Measurements from ENCODE around the gene ZBTB26. TPM values are rescaled to one million over a fixed set of nuclear protein-coding genes. Genes with fewer than 3 reads are reported as not detected.

Gene ZBTB26, protein sequence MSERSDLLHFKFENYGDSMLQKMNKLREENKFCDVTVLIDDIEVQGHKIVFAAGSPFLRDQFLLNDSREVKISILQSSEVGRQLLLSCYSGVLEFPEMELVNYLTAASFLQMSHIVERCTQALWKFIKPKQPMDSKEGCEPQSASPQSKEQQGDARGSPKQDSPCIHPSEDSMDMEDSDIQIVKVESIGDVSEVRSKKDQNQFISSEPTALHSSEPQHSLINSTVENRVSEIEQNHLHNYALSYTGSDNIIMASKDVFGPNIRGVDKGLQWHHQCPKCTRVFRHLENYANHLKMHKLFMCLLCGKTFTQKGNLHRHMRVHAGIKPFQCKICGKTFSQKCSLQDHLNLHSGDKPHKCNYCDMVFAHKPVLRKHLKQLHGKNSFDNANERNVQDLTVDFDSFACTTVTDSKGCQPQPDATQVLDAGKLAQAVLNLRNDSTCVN
- 23.8 and 26.5 TPM in 2 replicates for total RNA-seq (2013; cell fraction: nucleolus; rRNA removed)
- total RNA-seq (2014; rRNA removed), result 5.3 and 6.9 TPM in 2 replicates
- total RNA-seq (2014; rRNA removed; fragmentation: Illumina TruSeq; extraction: Trizol), result 3.5 and 4.1 TPM in 2 replicates
- total RNA-seq (2021), result 6.9 and 8.1 TPM in 2 replicates
- 3.2 TPM for polyA plus RNA-seq (2011; ENCODE audit: low read depth)
- polyA plus RNA-seq (2011; rRNA removed), result 19.5 and 26.3 TPM in 2 replicates
- polyA plus RNA-seq (2011; cell fraction: cytosol; rRNA removed), result 7.8 and 9.9 TPM in 2 replicates
- polyA plus RNA-seq (2011; cell fraction: nucleus; rRNA removed), result 20.8 and 28.9 TPM in 2 replicates
- polyA plus RNA-seq (2012), result 4.6 and 6.7 TPM in 2 replicates
- 10.0 and 10.9 TPM in 2 replicates for polyA plus RNA-seq (2014; fragmentation: Illumina TruSeq; extraction: Trizol)
- polyA plus RNA-seq (2014; fragmentation: Nextera tagmentation; extraction: Ambion mirVana), result 1 to 10 TPM; 1.8 to 2.4 TPM
- 4.9 and 7.0 TPM in 2 replicates for polyA plus RNA-seq (2014; rRNA removed)
- polyA plus RNA-seq (2016; fragmentation: Nextera tagmentation; extraction: Ambion mirVana), result 1 to 10 TPM; 2.8 to 3.6 TPM
- 7.1 and 11.6 TPM in 2 replicates for polyA minus RNA-seq (2011; rRNA and poly(A)+ RNA removed)
- 2.9 and 4.6 TPM in 2 replicates for polyA minus RNA-seq (2011; cell fraction: cytosol; rRNA and poly(A)+ RNA removed)
- polyA minus RNA-seq (2011; cell fraction: nucleus; rRNA and poly(A)+ RNA removed), result 4.5 and 5.2 TPM in 2 replicates
- Bru-seq, nascent RNA, result percentile 82 among the genes with signal in this experiment
- BruChase-seq, experiment 1, labeled RNA remaining after a 6-hour chase, result percentile 70 among the genes with signal in this experiment
- percentile 79 among the genes with signal in this experiment for BruChase-seq, experiment 2, labeled RNA remaining after a 2-hour chase
- long read RNA-seq, experiment 1, full-length matches to known transcripts, result 1 of 4 reads
- long read RNA-seq, experiment 1, partial matches to known transcripts, result 0 of 4 reads
- long read RNA-seq, experiment 1, other reads (novel, unspliced or antisense), result 3 of 4 reads
- long read RNA-seq, experiment 2, full-length matches to known transcripts, result 3 of 15 reads
- long read RNA-seq, experiment 2, partial matches to known transcripts, result 0 of 15 reads
- long read RNA-seq, experiment 2, other reads (novel, unspliced or antisense), result 12 of 15 reads

DNA sequence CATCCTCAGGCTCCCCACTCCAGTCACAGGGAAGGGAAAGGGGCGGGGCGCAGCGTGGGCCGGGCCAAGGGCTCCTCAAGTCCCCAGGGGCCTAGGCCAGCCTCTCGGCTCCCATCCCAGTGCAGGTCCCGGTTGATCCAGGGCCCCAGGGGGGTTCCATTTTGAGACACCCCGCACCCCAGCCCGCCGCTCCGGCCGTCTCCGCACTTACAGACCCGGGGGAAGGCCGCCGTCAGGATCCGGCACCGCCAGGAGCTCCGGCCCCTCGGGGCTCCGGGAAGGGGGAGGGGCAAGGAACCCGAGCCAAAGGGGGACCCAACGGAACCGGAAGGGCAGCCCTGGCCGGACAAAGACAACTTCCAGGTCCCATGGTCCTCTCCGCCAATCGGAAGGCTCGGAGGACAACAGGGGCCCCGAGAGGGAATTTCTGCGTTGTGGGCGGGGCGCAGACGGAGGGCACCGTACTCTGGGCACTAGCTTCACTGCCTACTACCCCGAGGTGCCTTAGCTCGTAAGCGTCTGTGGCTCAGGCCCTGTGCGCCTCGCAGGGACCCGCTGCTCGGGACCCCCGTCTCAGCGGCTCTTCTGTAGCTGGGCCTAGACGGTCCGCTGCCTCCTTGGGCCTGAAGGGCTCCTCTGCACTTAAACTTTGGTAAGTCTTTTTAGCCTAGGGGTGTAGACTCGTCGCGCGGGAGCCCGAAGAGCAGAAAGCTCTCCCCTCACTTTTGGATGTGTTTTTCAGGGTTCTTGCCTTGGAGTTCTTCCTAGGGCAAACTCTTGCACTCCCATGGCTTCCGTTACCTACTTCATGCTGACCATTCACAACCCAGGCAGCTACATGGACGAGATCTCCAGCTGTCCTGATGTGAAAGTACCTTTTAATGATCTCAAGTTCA lies at the start of gene ZBTB26:
ZBTB26 (minus strand) TSS at position 287 of the 896 bp plus-strand sequence. CDS start 11,578 bp downstream, outside the sequence.
- Histone ChIP-seq H3K79me2 (ENCODE audit: control insufficient read depth, insufficient read depth, low read length) (peaks cover 61% of the 10 kb centered on the region), H3K27ac (ENCODE audit: control insufficient read depth, insufficient read depth) (peak within 1 kb of the TSS; percentile 56), H3K27me3 (replicated peaks in 1 of 2; ENCODE audit: control insufficient read depth in 2 of 2, insufficient read depth in 2 of 2, low read length in 1 of 2) (no peaks in the 10 kb centered on the region), H4K20me1 (ENCODE audit: control insufficient read depth, insufficient read depth) (no peaks in the 10 kb centered on the region), H3K4me1 (ENCODE audit: control insufficient read depth, insufficient read depth, low read length) (peaks cover 4% of the 10 kb centered on the region), H3K4me2 (ENCODE audit: control insufficient read depth, insufficient read depth) (peak within 1 kb of the TSS; percentile 95), H3K9ac (ENCODE audit: control insufficient read depth, insufficient read depth, low read length) (peak within 1 kb of the TSS; percentile 87), H3K4me3 (peak within 1 kb of the TSS; percentile 88), H2AFZ (ENCODE audit: control insufficient read depth, low read depth, low read length) (peak within 1 kb of the TSS; percentile 82), H3K9me3 (replicated peaks; ENCODE audit: control insufficient read depth, insufficient read depth, low read length) (no peaks in the 10 kb centered on the region), H3K36me3 (ENCODE audit: control insufficient read depth in 2 of 2, insufficient read depth in 2 of 2, low read length in 1 of 2) (peaks cover 0 to 4% of the 10 kb centered on the region in 2 experiments; a peak in 1 of 4 replicates)
- TSS peak; percentile 67 for BruUV-seq (replicated peaks)
- RAD21 ChIA-PET (ENCODE audit: unreplicated experiment), result interaction anchor here (1.1 to 3.6 kb wide), 7 partner anchors 10 to 60 kb away, joined by 3 to 34 read pairs (median 11); partner anchors contain the start of genes RABGAP1 and ZBTB6
- DNase-seq (ENCODE audit: low read depth, low spot score) (peak; percentile 74), FAIRE-seq (peak; percentile 93), ATAC-seq (peak; percentile 98)
- under 1% methylated on average over 51 of the region's 51 CpGs for WGBS (ENCODE audit: insufficient coverage, insufficient replicate concordance, low lambda C conversion rate, missing lambda C conversion rate)
- POLR2A ChIA-PET, result interaction anchor here (0.6 to 4.7 kb wide), 11 partner anchors 10 to 60 kb away, joined by 3 to 41 read pairs (median 5); partner anchors contain the start of genes RABGAP1, RC3H2 and ZBTB6
- intact Hi-C loops (cut with micrococcal nuclease; ENCODE audit: unreplicated experiment), result loop anchor here (1.0 kb wide), 2 partner anchors 9 to 18 kb away; partner anchors contain the start of gene ZBTB6
- SMC1A ChIA-PET (ENCODE audit: uncharacterized antibody, unreplicated experiment), result interaction anchor here (0.8 to 4.1 kb wide), 11 partner anchors 10 to 364 kb away, joined by 3 to 21 read pairs (median 3); partner anchors contain the start of genes RABGAP1 and ZBTB6
- CTCF ChIA-PET, result interaction anchor here (1.0 to 2.9 kb wide), 11 partner anchors 9 to 60 kb away, joined by 3 to 12 read pairs (median 5); partner anchors contain the start of genes RABGAP1, RC3H2 and ZBTB6
- in situ Hi-C loops (cut with MboI), result no loop called here
- TF ChIP-seq SP1 (IDR thresholded peaks at IDR 0.05; ENCODE audit: low read depth, low read length) (peak; percentile 88), PML (IDR thresholded peaks at IDR 0.05; ENCODE audit: low read length) (peak; percentile 87), CHD1 (IDR thresholded peaks at IDR 0.05; ENCODE audit: low read depth, low read length) (no peak), IKZF2 (IDR thresholded peaks at IDR 0.05) (peak; percentile 68 to 80; a peak in 3 of 4 replicates), ATF7 (IDR thresholded peaks at IDR 0.05; ENCODE audit: low read depth) (no peak), RUNX3 (IDR thresholded peaks at IDR 0.05; ENCODE audit: low read length) (peak; percentile 45; the same call in 1 of the 2 replicates), NFYA (IDR thresholded peaks at IDR 0.05; ENCODE audit: borderline replicate concordance, low read depth, low read length) (no peak), NR2F1 (conservative IDR thresholded peaks at IDR 0.05) (peak; percentile 60), NFYB (IDR thresholded peaks at IDR 0.05; ENCODE audit: insufficient read depth, low read depth, low read length) (peak; percentile 92)
- TF ChIP-seq, protein P1, sequence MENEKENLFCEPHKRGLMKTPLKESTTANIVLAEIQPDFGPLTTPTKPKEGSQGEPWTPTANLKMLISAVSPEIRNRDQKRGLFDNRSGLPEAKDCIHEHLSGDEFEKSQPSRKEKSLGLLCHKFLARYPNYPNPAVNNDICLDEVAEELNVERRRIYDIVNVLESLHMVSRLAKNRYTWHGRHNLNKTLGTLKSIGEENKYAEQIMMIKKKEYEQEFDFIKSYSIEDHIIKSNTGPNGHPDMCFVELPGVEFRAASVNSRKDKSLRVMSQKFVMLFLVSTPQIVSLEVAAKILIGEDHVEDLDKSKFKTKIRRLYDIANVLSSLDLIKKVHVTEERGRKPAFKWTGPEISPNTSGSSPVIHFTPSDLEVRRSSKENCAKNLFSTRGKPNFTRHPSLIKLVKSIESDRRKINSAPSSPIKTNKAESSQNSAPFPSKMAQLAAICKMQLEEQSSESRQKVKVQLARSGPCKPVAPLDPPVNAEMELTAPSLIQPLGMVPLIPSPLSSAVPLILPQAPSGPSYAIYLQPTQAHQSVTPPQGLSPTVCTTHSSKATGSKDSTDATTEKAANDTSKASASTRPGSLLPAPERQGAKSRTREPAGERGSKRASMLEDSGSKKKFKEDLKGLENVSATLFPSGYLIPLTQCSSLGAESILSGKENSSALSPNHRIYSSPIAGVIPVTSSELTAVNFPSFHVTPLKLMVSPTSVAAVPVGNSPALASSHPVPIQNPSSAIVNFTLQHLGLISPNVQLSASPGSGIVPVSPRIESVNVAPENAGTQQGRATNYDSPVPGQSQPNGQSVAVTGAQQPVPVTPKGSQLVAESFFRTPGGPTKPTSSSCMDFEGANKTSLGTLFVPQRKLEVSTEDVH (IDR thresholded peaks at IDR 0.05; ENCODE audit: low read depth, partially characterized antibody), result peak; percentile 38
- TF ChIP-seq, protein P2, sequence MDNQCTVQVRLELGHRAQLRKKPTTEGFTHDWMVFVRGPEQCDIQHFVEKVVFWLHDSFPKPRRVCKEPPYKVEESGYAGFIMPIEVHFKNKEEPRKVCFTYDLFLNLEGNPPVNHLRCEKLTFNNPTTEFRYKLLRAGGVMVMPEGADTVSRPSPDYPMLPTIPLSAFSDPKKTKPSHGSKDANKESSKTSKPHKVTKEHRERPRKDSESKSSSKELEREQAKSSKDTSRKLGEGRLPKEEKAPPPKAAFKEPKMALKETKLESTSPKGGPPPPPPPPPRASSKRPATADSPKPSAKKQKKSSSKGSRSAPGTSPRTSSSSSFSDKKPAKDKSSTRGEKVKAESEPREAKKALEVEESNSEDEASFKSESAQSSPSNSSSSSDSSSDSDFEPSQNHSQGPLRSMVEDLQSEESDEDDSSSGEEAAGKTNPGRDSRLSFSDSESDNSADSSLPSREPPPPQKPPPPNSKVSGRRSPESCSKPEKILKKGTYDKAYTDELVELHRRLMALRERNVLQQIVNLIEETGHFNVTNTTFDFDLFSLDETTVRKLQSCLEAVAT (IDR thresholded peaks at IDR 0.05), result no peak
